Measurements from ENCODE around the gene POFUT2.

- no peak for TF ChIP-seq GATA2 (IDR thresholded peaks at IDR 0.05; ENCODE audit: low read depth, low read length)
- no peak for TF ChIP-seq GATA3 (IDR thresholded peaks at IDR 0.05; ENCODE audit: low read depth, low read length)
Observed at GRCh38 chr21:45283611-45284455, 3.9 kb downstream of the POFUT2 start.
